ENCODE results near the gene CNNM4.

DNA sequence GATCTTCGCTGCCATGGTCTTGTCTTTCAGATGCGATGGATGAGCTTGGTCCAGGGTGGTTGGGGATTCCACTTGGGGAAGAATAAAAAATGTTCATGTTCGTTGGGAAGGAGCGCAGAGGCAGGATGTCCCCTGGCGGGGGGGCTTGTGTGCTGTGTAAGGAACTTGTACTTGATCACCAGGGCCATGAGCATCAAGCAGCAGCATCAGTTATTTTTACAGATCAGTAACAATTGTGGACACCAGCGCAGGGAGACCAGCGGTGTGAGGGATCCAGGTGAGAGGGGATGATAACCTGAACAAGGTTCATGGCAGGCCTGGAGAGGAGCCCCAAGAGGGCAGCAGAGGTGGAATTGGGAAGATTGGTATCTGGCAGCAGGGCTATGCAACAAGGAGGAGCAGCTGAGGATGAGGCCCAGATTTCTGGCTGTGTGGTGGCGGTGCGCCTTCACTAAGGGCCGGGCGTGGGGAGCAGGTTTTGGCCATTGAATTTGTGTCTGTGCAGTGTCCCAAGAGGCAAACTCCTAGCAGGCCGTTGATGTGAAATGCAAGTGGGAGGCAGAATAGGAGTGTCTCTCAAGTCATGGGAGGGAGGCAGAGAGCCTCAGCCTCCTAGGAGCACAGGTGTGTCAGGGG is 59.3 kb downstream of the CNNM4 start:
- TF ChIP-seq, protein P1, sequence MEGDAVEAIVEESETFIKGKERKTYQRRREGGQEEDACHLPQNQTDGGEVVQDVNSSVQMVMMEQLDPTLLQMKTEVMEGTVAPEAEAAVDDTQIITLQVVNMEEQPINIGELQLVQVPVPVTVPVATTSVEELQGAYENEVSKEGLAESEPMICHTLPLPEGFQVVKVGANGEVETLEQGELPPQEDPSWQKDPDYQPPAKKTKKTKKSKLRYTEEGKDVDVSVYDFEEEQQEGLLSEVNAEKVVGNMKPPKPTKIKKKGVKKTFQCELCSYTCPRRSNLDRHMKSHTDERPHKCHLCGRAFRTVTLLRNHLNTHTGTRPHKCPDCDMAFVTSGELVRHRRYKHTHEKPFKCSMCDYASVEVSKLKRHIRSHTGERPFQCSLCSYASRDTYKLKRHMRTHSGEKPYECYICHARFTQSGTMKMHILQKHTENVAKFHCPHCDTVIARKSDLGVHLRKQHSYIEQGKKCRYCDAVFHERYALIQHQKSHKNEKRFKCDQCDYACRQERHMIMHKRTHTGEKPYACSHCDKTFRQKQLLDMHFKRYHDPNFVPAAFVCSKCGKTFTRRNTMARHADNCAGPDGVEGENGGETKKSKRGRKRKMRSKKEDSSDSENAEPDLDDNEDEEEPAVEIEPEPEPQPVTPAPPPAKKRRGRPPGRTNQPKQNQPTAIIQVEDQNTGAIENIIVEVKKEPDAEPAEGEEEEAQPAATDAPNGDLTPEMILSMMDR (IDR thresholded peaks at IDR 0.05), result peak; percentile 20
- no peak for TF ChIP-seq EZH2 (IDR thresholded peaks at IDR 0.05)
